Measurements from ENCODE around the gene C4orf50. TPM values are rescaled to one million over a fixed set of nuclear protein-coding genes. Genes with fewer than 3 reads are reported as not detected.

Gene C4orf50
- total and polyA plus RNA-seq, 2 experiments from 2014 or later: 0.06 to 0.31 TPM

GRCh38 chr4:5996641-5997040 lies 21.6 kb downstream of the C4orf50 start:
- no peaks in the 10 kb centered on the region for H3K27me3 ChIP-seq (ENCODE audit: insufficient read depth)
- no peaks in the 10 kb centered on the region for H3F3A ChIP-seq (replicated peaks; ENCODE audit: low read depth)
- H3K27ac Mint-ChIP-seq: no peak overlapping the region
- H3K4me3 Mint-ChIP-seq: no peak overlapping the region
- H3K79me2 ChIP-seq (replicated peaks; ENCODE audit: insufficient read depth): no peaks in the 10 kb centered on the region
- no peak overlapping the region for H3K4me3 ChIP-seq
- ATAC-seq: no peak
- no peaks in the 10 kb centered on the region for H3K36me3 Mint-ChIP-seq (ENCODE audit: low read depth)
- H4K20me1 ChIP-seq (replicated peaks; ENCODE audit: insufficient read depth): no peaks in the 10 kb centered on the region
- H3K4me1 Mint-ChIP-seq: no peaks in the 10 kb centered on the region; the same call in 1 of the 3 replicates
- no peaks in the 10 kb centered on the region for H3K4me1 ChIP-seq (ENCODE audit: insufficient read depth)
- H3K4me2 ChIP-seq: no peak overlapping the region
- no peak for TF ChIP-seq NANOG (IDR thresholded peaks at IDR 0.05; ENCODE audit: borderline replicate concordance)
- no peak for TF ChIP-seq POLR2AphosphoS5 (IDR thresholded peaks at IDR 0.05; ENCODE audit: low read depth)
- no peak for TF ChIP-seq EZH2phosphoT487 (IDR thresholded peaks at IDR 0.05; ENCODE audit: unreplicated experiment)
- no peak for TF ChIP-seq ETS1 (IDR thresholded peaks at IDR 0.05)
- no peak for TF ChIP-seq EZH2 (IDR thresholded peaks at IDR 0.05; ENCODE audit: low read depth, unreplicated experiment)
- TF ChIP-seq STAT1 (IDR thresholded peaks at IDR 0.05; ENCODE audit: unreplicated experiment): no peak
- no peak for TF ChIP-seq REST (IDR thresholded peaks at IDR 0.05; ENCODE audit: unreplicated experiment)
- TF ChIP-seq JUNB (IDR thresholded peaks at IDR 0.05; ENCODE audit: unreplicated experiment): no peak
- TF ChIP-seq CREB1 (CRISPR knock-in tag; IDR thresholded peaks at IDR 0.05; ENCODE audit: low read depth): no peak
- TF ChIP-seq ZNF462 (CRISPR knock-in tag; IDR thresholded peaks at IDR 0.05): no peak
- TF ChIP-seq CTCF (conservative IDR thresholded peaks at IDR 0.05; ENCODE audit: low read depth in 2 of 2): no peak
- TF ChIP-seq ZNF331 (CRISPR knock-in tag; IDR thresholded peaks at IDR 0.05; ENCODE audit: low read depth): no peak
- no peak overlapping the region for H2AFZ ChIP-seq
- no peaks in the 10 kb centered on the region for H3K36me3 ChIP-seq (ENCODE audit: insufficient read depth)
- H3K9me2 ChIP-seq (ENCODE audit: insufficient read depth): no peaks in the 10 kb centered on the region
- no peak for DNase-seq (ENCODE audit: low spot score)
- no peak overlapping the region for H3K27ac ChIP-seq (ENCODE audit: low read depth)
- H3K9me3 Mint-ChIP-seq: no peaks in the 10 kb centered on the region; the same call in 2 of the 3 replicates
- H3K27me3 Mint-ChIP-seq (ENCODE audit: insufficient read depth, low read depth, poor library complexity): peaks cover 8% of the 10 kb centered on the region

Measured in GM23338 (cell line).